GM18951 (cell line): ENCODE measurements around the gene HECTD2.
A peak's percentile ranks its signal among the peaks of the same experiment; 100 is the strongest.
"Not testable (repeated sequence)": the region's sequence is repeated elsewhere in the genome, so short reads cannot be mapped to it uniquely, and the experiment has no call there.

ENCODE experiments used
- POLR2A ChIP-seq: IDR thresholded peaks from 4 replicates; pipeline ENCODE4 v1.6.1; 2011; ENCODE audit warnings: mild to moderate bottlenecking; ENCODE audit not compliant: insufficient read length, insufficient read depth; ENCODE audit errors: extremely low read depth
- in situ Hi-C: fragments of 300-500 bp; cut with MboI; formaldehyde crosslinking; loops from one replicate; pipeline ENCODE4 v1.12.0; 2022; ENCODE audit warnings: low sequenced_read_pairs, mixed read lengths, inconsistent platforms; ENCODE audit not compliant: unreplicated experiment

The HECTD2 gene

GRCh38 chr10:91409869-91410637 is at the start of gene HECTD2:
HECTD2 (plus strand) TSS chr10:91410344; CDS start chr10:91410439, 95 bp downstream.
- TF ChIP-seq POLR2A = peak; percentile 65
- in situ Hi-C loops = loop anchor here (25.0 kb wide), 1 partner anchor 523 kb away; no protein-coding TSS in a partner anchor

GRCh38 chr10:91360461-91360860 is 49.7 kb upstream of the HECTD2 start:
- TF ChIP-seq POLR2A = no peak
- in situ Hi-C loops = no loop called here

GRCh38 chr10:91365519-91365918 is 44.6 kb upstream of the HECTD2 start:
- in situ Hi-C loops = not testable (repeated sequence)

- no peak for TF ChIP-seq POLR2A
- in situ Hi-C loops = no loop called here
Measured at GRCh38 chr10:91366704-91367103, 43.4 kb upstream of the HECTD2 start.

- in situ Hi-C loops = no loop called here
- TF ChIP-seq POLR2A = no peak
Measured at GRCh38 chr10:91367127-91367531, 43.0 kb upstream of the HECTD2 start.

- in situ Hi-C loops = no loop called here
- TF ChIP-seq POLR2A = no peak
Measured at GRCh38 chr10:91367558-91367957, 42.6 kb upstream of the HECTD2 start.

- in situ Hi-C loops = not testable (repeated sequence)
Measured at GRCh38 chr10:91369978-91370589, 40.1 kb upstream of the HECTD2 start.

- no peak for TF ChIP-seq POLR2A
- in situ Hi-C loops = no loop called here
Measured at GRCh38 chr10:91374052-91374451, 36.1 kb upstream of the HECTD2 start.

GRCh38 chr10:91378061-91378460 is 32.1 kb upstream of the HECTD2 start:
- no peak for TF ChIP-seq POLR2A
- in situ Hi-C loops = loop anchor here (25.0 kb wide), 1 partner anchor 534 kb away; the partner anchor contains the start of genes BTAF1 and FGFBP3

GRCh38 chr10:91380873-91381256 is 29.3 kb upstream of the HECTD2 start:
- TF ChIP-seq POLR2A = no peak
- in situ Hi-C loops = loop anchor here (25.0 kb wide), 1 partner anchor 531 kb away; the partner anchor contains the start of genes BTAF1 and FGFBP3

- in situ Hi-C loops = loop anchor here (25.0 kb wide), 1 partner anchor 531 kb away; the partner anchor contains the start of genes BTAF1 and FGFBP3
- no peak for TF ChIP-seq POLR2A
Measured at GRCh38 chr10:91381257-91381891, 28.8 kb upstream of the HECTD2 start.

GRCh38 chr10:91385306-91386085 is 24.6 kb upstream of the HECTD2 start:
- in situ Hi-C loops = loop anchor here (25.0 kb wide), 1 partner anchor 527 kb away; the partner anchor contains the start of genes BTAF1 and FGFBP3
- TF ChIP-seq POLR2A = no peak
